ENCODE results near the gene NKIRAS2.

The NKIRAS2 gene

GRCh38 chr17:42001729-42002128 lies 18.2 kb upstream of the NKIRAS2 start:
- no peaks in the 10 kb centered on the region; the same call in 1 of the 2 replicates for H3K9me3 ChIP-seq (ENCODE audit: control insufficient read depth, insufficient read depth, low read depth, low read length)
- TF ChIP-seq ZBTB44 (tag by site-specific recombination; IDR thresholded peaks at IDR 0.05) (no peak), ZNF76 (tag by site-specific recombination; IDR thresholded peaks at IDR 0.05; ENCODE audit: borderline replicate concordance, low read depth) (no peak), ZNF292 (tag by site-specific recombination; IDR thresholded peaks at IDR 0.05; ENCODE audit: borderline replicate concordance, low read depth) (no peak), ZNF148 (tag by site-specific recombination; IDR thresholded peaks at IDR 0.05; ENCODE audit: borderline replicate concordance) (no peak), ZBTB6 (tag by site-specific recombination; IDR thresholded peaks at IDR 0.05) (no peak)
- no peak overlapping the region for H3K4me3 ChIP-seq (ENCODE audit: low read depth, low read length)
- 0 out of 2 replicates have a peak, but pooled peaks cover 2% of the 10 kb centered on the region for H3K4me1 ChIP-seq (ENCODE audit: control insufficient read depth, insufficient read depth, low read length)
- peaks cover 52 to 64% of the 10 kb centered on the region in 2 experiments for H3K36me3 ChIP-seq (ENCODE audit: control insufficient read depth in 2 of 2, insufficient read depth in 1 of 2, low read length in 2 of 2)
- ChIA-PET CTCF (interaction anchor here (5.3 kb wide), 1 partner anchor 17 kb away, joined by 21 read pairs; the partner anchor contains the start of gene NKIRAS2), POLR2A (no interaction called here)
- no peak overlapping the region for H3K27ac ChIP-seq (ENCODE audit: extremely low read depth, low read depth, low read length)

GRCh38 chr17:42002175-42002791 lies 17.6 kb upstream of the NKIRAS2 start:
- POLR2A ChIA-PET: no interaction called here
- Histone ChIP-seq H3K36me3 (ENCODE audit: control insufficient read depth in 2 of 2, insufficient read depth in 1 of 2, low read length in 2 of 2) (peaks cover 51 to 59% of the 10 kb centered on the region in 2 experiments), H3K4me1 (ENCODE audit: control insufficient read depth, insufficient read depth, low read length) (0 out of 2 replicates have a peak, but pooled peaks cover 2% of the 10 kb centered on the region), H3K4me3 (ENCODE audit: low read depth, low read length) (no peak overlapping the region), H3K9me3 (ENCODE audit: control insufficient read depth, insufficient read depth, low read depth, low read length) (no peaks in the 10 kb centered on the region; the same call in 1 of the 2 replicates), H3K27ac (ENCODE audit: extremely low read depth, low read depth, low read length) (no peak overlapping the region)
- TF ChIP-seq ZNF596 (tag by site-specific recombination; IDR thresholded peaks at IDR 0.05) (no peak), ZNF830 (tag by site-specific recombination; IDR thresholded peaks at IDR 0.05; ENCODE audit: low read depth) (no peak), FEZF1 (tag by site-specific recombination; IDR thresholded peaks at IDR 0.05) (no peak), CTCF (tag by site-specific recombination; IDR thresholded peaks at IDR 0.05) (no peak), ZNF10 (tag by site-specific recombination; IDR thresholded peaks at IDR 0.05) (no peak), ZNF426 (tag by site-specific recombination; IDR thresholded peaks at IDR 0.05) (no peak), ZNF510 (tag by site-specific recombination; IDR thresholded peaks at IDR 0.05; ENCODE audit: insufficient replicate concordance) (no peak), ZIC2 (tag by site-specific recombination; IDR thresholded peaks at IDR 0.05) (no peak), BCL11B (tag by site-specific recombination; IDR thresholded peaks at IDR 0.05; ENCODE audit: low read depth) (no peak), ZNF521 (tag by site-specific recombination; IDR thresholded peaks at IDR 0.05) (no peak), ZNF600 (tag by site-specific recombination; IDR thresholded peaks at IDR 0.05) (no peak), ZNF670 (tag by site-specific recombination; IDR thresholded peaks at IDR 0.05; ENCODE audit: low read depth) (no peak), KLF7 (tag by site-specific recombination; IDR thresholded peaks at IDR 0.05; ENCODE audit: borderline replicate concordance) (no peak), RBAK (tag by site-specific recombination; IDR thresholded peaks at IDR 0.05) (no peak), ZNF138 (tag by site-specific recombination; IDR thresholded peaks at IDR 0.05; ENCODE audit: borderline replicate concordance) (no peak)
- CTCF ChIA-PET: interaction anchor here (0.7 to 5.3 kb wide), 2 partner anchors 17 to 117 kb away, joined by 3 to 21 read pairs; partner anchors contain the start of gene NKIRAS2

Data from HEK293 (cell line).